Hepatocyte (in vitro differentiated cells): ENCODE data around the gene SRSF8. TPM values are rescaled to one million over a fixed set of nuclear protein-coding genes. Genes with fewer than 3 reads are reported as not detected.

Experiments used
- DNase-seq: peaks from one replicate; pipeline ENCODE4 v3.0.0-alpha.2; 2016; ENCODE audit warnings: low spot score
- H2AFZ ChIP-seq: fragments of 200-600 bp; sonication (generic); 2 replicates; pipeline ENCODE4 v1.6.0; 2016; ENCODE audit warnings: antibody characterized with exemption, mild to moderate bottlenecking
- H3K27ac ChIP-seq: fragments of 200-600 bp; sonication (generic); 2 replicates; pipeline ENCODE4 v1.5.1; 2016; ENCODE audit warnings: mild to moderate bottlenecking
- H3K27me3 ChIP-seq: fragments of 200-600 bp; sonication (generic); 2 replicates; pipeline ENCODE4 v1.6.1; 2016
- H3K36me3 ChIP-seq: fragments of 200-600 bp; sonication (generic); replicated peaks from 2 replicates; pipeline ENCODE4 v1.5.1; 2016; ENCODE audit warnings: low read depth; ENCODE audit not compliant: insufficient read depth
- H3K4me1 ChIP-seq: fragments of 200-600 bp; sonication (generic); 2 replicates; pipeline ENCODE4 v1.5.1; 2016; ENCODE audit warnings: mild to moderate bottlenecking, moderate library complexity; ENCODE audit not compliant: insufficient read depth
- H3K4me2 ChIP-seq: fragments of 200-600 bp; sonication (generic); 2 replicates; pipeline ENCODE4 v1.6.0; 2016
- H3K4me3 ChIP-seq: fragments of 200-600 bp; sonication (generic); 2 replicates; pipeline ENCODE4 v1.5.1; 2016; ENCODE audit warnings: mild to moderate bottlenecking
- H3K79me2 ChIP-seq: fragments of 200-600 bp; sonication (generic); 2 replicates; pipeline ENCODE4 v1.6.0; 2017; ENCODE audit warnings: mild to moderate bottlenecking
- H3K9me2 ChIP-seq: fragments of 200-600 bp; sonication (generic); replicated peaks from 2 replicates; pipeline ENCODE4 v1.6.0; 2017; ENCODE audit warnings: mild to moderate bottlenecking; ENCODE audit not compliant: insufficient read depth
- H3K9me3 ChIP-seq: fragments of 200-600 bp; sonication (generic); 2 replicates; pipeline ENCODE4 v1.5.1; 2016; ENCODE audit warnings: low read depth, mild to moderate bottlenecking
- H4K20me1 ChIP-seq: fragments of 200-600 bp; sonication (generic); 2 replicates; pipeline ENCODE4 v1.6.0; 2016; ENCODE audit warnings: mild to moderate bottlenecking; ENCODE audit not compliant: insufficient read depth, poor library complexity, severe bottlenecking
- EZH2 ChIP-seq: fragments of 200-600 bp; sonication (generic); IDR thresholded peaks from 2 replicates; pipeline ENCODE4 v1.6.1; 2016; ENCODE audit warnings: antibody characterized with exemption, mild to moderate bottlenecking, borderline replicate concordance
- EZH2phosphoT487 ChIP-seq: fragments of 200-600 bp; sonication (generic); IDR thresholded peaks from one replicate; pipeline ENCODE4 v1.6.1; 2018; ENCODE audit warnings: antibody characterized with exemption, mild to moderate bottlenecking, low read depth, moderate library complexity; ENCODE audit not compliant: unreplicated experiment, severe bottlenecking
- WGBS: methylation state at CpG from one replicate; pipeline ENCODE4 v1.1.6; 2016; ENCODE audit warnings: low lambda C conversion rate; ENCODE audit errors: missing lambda C conversion rate; 5-methylcytosine and 5-hydroxymethylcytosine counted together
- polyA plus RNA-seq: library from polyadenylated mRNA; unstranded; fragments of >200 nt; fragmentation: Nextera tagmentation; extraction: Ambion mirVana; gene quantifications from 2 replicates; pipeline ENCODE4 v1.2.1, GENCODE V29; 2016
- total RNA-seq: library from RNA; depleted of rRNA; stranded (reverse); fragments of >200 nt; gene quantifications from 2 replicates; pipeline ENCODE4 v1.2.3, GENCODE V29; 2014
- TF ChIP-seq, protein P1 (sequence below): fragments of 200-600 bp; sonication (generic); IDR thresholded peaks from 2 replicates; pipeline ENCODE4 v1.5.1; 2016; ENCODE audit warnings: antibody characterized with exemption, mild to moderate bottlenecking; ENCODE audit not compliant: poor library complexity

SRSF8 gene
- total and polyA plus RNA-seq, 2 experiments from 2014 or later, result 48.2 to 52.0 TPM

DNA sequence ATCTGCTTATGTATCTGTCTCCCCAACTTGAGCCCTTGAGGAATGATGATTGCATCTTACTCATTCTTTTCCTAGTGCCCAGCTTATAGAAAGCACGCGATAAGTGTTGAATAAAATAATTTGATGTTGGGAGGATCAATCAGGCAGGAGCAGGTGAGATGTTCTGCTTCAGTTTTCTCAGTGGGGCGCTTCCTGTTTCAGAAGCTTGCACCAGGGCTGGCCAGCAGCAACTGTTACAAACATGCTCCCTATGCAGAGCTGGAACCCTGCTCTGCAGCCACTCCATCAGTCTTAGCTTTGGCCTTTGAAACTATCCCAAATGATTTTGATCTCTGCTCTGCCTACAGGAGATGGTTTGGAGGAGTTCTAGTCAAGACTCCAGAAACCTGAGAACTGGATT, 26.8 kb downstream of the SRSF8 start:
- no peak overlapping the region for H3K4me3 ChIP-seq
- H3K9me3 ChIP-seq, result no peaks in the 10 kb centered on the region
- H3K9me2 ChIP-seq, result no peaks in the 10 kb centered on the region
- no peak overlapping the region for H2AFZ ChIP-seq
- no peak for TF ChIP-seq EZH2phosphoT487
- TF ChIP-seq, protein P1, sequence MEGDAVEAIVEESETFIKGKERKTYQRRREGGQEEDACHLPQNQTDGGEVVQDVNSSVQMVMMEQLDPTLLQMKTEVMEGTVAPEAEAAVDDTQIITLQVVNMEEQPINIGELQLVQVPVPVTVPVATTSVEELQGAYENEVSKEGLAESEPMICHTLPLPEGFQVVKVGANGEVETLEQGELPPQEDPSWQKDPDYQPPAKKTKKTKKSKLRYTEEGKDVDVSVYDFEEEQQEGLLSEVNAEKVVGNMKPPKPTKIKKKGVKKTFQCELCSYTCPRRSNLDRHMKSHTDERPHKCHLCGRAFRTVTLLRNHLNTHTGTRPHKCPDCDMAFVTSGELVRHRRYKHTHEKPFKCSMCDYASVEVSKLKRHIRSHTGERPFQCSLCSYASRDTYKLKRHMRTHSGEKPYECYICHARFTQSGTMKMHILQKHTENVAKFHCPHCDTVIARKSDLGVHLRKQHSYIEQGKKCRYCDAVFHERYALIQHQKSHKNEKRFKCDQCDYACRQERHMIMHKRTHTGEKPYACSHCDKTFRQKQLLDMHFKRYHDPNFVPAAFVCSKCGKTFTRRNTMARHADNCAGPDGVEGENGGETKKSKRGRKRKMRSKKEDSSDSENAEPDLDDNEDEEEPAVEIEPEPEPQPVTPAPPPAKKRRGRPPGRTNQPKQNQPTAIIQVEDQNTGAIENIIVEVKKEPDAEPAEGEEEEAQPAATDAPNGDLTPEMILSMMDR, result no peak
- no peak for TF ChIP-seq EZH2
- H3K36me3 ChIP-seq, result no peaks in the 10 kb centered on the region
- H3K27me3 ChIP-seq, result no peaks in the 10 kb centered on the region
- no peaks in the 10 kb centered on the region for H4K20me1 ChIP-seq
- no peak for DNase-seq
- peak overlapping the region; percentile 39 for H3K4me2 ChIP-seq
- H3K79me2 ChIP-seq, result peaks cover 27% of the 10 kb centered on the region
- H3K27ac ChIP-seq, result peak overlapping the region; percentile 74
- 96% methylated on average over 3 of the region's 3 CpGs for WGBS
- peaks cover 25% of the 10 kb centered on the region for H3K4me1 ChIP-seq

DNA sequence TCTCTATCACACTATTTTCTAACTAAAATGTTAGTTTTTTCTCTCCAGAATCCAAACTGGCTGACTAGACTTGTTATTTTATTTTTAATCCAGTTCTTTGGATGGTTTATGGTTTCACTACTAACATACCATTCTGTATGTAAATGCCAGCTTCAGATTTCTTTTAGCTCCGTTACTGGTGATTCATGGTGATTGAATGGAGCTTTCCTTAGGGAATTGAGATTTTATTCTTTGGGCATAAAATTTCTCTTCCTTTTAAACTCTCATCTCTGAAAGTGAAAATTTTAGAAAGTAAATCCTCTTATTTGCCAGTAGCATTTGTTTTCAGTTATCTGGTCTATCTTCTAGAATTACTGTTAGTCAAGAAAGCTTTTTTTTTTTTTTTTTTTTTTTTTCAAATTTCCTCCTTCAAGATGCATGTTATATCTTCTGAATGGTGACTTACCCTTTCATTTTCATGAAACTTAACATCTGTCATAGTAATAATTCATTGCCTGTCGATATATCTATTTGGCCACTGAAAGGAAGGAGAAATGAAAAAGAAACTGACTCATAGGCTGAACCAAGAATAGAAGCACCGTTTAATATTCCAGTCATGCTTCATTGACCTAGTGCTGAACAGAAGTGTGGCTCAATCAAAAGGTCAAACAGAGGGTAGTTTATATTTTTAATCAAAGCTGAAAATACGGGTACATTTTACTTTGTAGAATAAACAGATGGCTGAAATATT, 29.3 kb downstream of the SRSF8 start:
- H4K20me1 ChIP-seq, result no peaks in the 10 kb centered on the region
- no peaks in the 10 kb centered on the region for H3K36me3 ChIP-seq
- no peak overlapping the region for H3K4me2 ChIP-seq
- H3K9me3 ChIP-seq, result no peaks in the 10 kb centered on the region
- no peak for TF ChIP-seq EZH2
- TF ChIP-seq, protein P1, result no peak
- no peak for TF ChIP-seq EZH2phosphoT487
- no peak for DNase-seq
- H3K4me1 ChIP-seq, result peaks cover 18% of the 10 kb centered on the region
- 86% methylated on average over 4 of the region's 4 CpGs for WGBS
- no peak overlapping the region for H3K27ac ChIP-seq
- H3K4me3 ChIP-seq, result no peak overlapping the region
- H3K27me3 ChIP-seq, result no peaks in the 10 kb centered on the region
- H3K9me2 ChIP-seq, result no peaks in the 10 kb centered on the region
- H2AFZ ChIP-seq, result no peak overlapping the region
- peaks cover 24% of the 10 kb centered on the region for H3K79me2 ChIP-seq

DNA sequence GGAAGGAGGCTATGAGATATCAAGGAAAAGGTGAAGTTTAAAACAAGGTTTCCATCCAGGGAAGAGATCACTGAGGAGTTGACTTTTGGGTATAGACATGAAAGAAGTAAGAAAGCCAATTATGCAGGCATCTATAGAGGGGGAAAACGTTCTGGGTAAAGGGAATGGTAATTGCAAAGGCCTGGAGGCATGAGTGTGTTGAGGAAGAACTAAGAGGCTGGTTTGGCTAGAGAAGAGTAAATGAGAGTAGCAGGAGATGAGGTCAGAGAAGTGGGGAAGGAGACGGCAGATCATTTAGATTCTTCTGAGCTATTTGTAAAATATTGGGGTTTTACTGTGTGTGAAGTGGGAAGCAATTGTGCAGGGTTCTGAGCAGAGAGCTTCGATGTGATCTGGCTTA, 30.5 kb downstream of the SRSF8 start:
- H3K4me2 ChIP-seq, result no peak overlapping the region
- no peak overlapping the region for H3K27ac ChIP-seq
- no peaks in the 10 kb centered on the region for H3K36me3 ChIP-seq
- H3K79me2 ChIP-seq, result peaks cover 15% of the 10 kb centered on the region
- no peaks in the 10 kb centered on the region for H4K20me1 ChIP-seq
- H3K9me2 ChIP-seq, result no peaks in the 10 kb centered on the region
- no peak overlapping the region for H2AFZ ChIP-seq
- no peak overlapping the region for H3K4me3 ChIP-seq
- TF ChIP-seq, protein P1, result no peak
- TF ChIP-seq EZH2phosphoT487 (no peak), EZH2 (no peak)
- no peaks in the 10 kb centered on the region for H3K27me3 ChIP-seq
- peaks cover 13% of the 10 kb centered on the region for H3K4me1 ChIP-seq
- no peaks in the 10 kb centered on the region for H3K9me3 ChIP-seq
- no peak for DNase-seq
- 51% methylated on average over 3 of the region's 3 CpGs for WGBS
